HL-60/S4 treated with phorbol 12-myristate 13-acetate at 8.2 ng/mL for 4 days and 3 days (cell line): ENCODE results near the gene GALM.
"Not testable (repeated sequence)": the region's sequence is repeated elsewhere in the genome, so short reads cannot be mapped to it uniquely, and the experiment has no call there.

Experiments
- in situ Hi-C: fragments of 300-500 bp; cut with MboI; formaldehyde crosslinking; loops from 2 replicates; pipeline ENCODE4 v1.15.0; 2022; ENCODE audit warnings: low sequenced_read_pairs

GALM gene

DNA sequence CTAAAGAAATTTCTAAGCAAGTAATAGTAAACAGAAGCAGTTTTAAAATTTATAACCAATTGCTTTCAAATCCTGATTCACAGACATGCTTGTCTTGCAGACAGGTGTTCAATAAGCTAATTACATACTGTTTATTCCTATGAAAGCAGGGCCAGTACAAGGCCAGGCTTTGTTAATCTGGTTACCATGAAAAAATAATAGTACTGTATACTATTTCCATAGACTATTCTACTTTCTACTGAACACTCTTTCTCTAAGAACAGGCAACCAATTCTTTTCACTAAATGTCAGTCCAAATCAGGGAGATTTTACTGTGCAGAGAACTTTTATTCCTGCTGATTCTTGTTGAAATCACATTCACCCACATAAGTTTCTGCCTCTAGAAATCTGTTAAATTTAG lies 88.1 kb downstream of the GALM start:
- in situ Hi-C loops: no loop called here

DNA sequence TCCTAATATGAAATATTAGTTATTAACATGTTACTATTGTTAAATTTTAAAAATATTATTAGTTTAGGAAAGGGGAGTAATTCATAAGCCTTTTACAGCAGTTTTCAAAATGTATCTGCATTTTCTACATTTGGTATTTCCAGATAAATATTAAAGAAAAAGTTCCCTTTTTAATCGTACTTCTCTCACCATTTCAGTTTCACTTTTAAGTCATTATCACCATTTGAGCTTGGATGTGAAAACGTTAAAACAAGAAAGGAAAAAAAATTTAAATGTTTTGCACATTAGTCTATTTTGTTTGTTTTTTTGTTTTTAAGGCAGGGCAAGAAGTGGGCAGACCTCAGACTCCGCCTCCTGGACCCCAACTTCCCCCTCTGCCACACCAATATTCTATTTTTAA lies 88.6 kb downstream of the GALM start:
- in situ Hi-C loops: no loop called here

DNA sequence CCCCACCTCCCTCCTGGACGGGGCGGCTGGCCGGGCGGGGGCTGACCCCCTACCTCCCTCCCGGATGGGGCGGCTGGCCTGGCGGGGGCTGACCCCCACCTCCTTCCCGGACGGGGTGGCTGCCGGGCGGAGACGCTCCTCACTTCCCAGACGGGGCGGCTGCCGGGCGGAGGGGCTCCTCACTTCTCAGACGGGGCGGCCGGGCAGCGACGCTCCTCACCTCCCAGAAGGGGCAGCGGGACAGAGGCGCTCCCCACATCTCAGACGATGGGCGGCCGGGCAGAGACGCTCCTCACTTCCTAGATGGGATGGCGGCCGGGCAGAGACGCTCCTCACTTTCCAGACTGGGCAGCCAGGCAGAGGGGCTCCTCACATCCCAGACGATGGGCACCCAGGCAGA lies 90.0 kb downstream of the GALM start:
- in situ Hi-C loops: not testable (repeated sequence)

DNA sequence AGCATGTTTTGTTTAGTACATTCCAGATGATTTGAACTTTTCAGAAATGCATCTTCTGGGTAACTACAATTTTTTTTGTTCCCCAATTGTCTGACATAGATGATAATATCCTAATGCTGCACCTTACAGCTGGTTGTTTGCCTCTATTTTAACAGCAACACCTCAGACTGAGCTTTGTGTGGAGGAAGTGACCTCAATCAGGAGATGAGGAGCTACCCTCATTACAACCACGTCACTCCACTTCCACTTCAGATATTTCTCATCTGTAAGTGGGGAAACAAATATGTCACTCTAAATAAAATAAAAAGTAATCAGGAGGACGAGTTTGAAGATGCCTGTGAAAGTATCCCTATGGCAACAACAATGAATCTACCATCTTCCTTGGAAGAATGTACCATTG lies 97.3 kb downstream of the GALM start:
- in situ Hi-C loops: no loop called here

DNA sequence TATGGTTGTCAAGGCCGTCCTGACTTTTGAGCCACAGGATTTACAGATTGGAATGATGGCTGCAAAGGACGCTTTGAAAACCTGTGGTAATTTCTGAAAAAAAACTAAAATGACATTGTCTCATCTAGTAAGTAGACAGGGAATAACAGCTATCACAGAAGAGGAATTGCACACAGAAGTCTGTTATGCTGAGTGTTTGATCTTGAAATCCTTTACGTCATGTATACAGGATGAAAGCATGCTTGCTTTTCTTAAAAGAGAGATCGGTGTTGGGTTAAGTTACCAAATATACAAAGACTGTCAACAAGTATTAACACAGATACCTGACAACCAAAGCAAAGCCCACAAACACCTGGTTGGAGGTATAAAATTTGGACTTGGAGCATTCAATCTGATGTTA lies 97.8 kb downstream of the GALM start:
- in situ Hi-C loops: no loop called here

DNA sequence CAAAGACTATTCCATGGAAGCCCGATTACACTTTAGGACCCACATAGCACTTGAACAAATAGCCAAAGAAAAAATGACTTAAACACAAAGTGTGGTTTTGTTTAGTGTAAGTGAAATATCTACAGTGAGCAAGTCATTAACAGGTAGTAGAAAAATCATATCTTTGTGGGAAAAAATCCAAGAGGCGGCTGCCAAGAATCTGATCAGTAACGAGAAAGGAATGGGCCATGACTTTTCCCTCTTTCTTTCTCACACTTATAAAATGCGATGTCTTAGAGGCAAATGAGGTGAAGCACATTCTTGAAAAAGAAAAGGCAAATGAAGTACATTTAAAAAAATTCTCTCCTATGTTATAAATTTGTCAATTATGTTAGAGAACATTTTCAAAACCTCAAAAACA lies 99.2 kb downstream of the GALM start:
- in situ Hi-C loops: no loop called here

DNA sequence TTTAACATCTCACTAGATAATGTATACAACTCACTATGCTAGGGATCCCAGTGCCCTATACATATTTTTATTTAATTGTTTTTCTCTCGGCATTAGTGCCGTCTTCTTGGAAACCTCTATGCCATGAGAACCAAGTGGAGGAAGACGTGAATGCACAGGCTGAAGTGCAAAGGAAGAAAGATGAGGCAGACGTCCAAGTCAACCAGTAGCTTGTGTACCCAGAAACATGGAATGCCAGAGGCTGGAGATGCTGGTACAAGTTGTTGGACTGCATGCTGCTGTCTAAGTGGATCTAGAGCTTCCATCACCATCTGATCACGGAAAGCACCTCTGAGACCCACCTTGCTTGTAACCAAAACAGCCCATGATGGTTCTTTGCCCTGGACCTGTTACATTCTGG lies 99.6 kb downstream of the GALM start:
- in situ Hi-C loops: no loop called here

DNA sequence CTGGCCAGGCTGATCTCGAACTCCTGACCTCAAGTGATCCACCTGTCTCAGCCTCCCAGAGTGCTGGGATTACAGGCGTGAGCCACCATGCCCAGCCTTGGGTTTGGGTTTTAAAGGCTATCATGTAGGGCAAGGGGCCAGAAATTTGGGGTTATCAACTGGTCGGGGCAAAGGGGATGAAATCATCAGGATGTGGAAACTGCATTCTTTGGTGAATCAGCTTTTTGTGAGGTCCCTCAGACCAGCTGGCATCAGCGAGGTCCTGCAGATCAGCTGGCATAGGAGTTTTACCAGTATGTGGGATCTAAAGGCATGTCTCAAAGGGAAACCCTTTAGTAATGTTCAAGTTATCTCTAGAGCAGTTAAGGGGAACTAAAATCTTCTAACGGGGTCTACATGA lies 105.7 kb downstream of the GALM start:
- in situ Hi-C loops: no loop called here

DNA sequence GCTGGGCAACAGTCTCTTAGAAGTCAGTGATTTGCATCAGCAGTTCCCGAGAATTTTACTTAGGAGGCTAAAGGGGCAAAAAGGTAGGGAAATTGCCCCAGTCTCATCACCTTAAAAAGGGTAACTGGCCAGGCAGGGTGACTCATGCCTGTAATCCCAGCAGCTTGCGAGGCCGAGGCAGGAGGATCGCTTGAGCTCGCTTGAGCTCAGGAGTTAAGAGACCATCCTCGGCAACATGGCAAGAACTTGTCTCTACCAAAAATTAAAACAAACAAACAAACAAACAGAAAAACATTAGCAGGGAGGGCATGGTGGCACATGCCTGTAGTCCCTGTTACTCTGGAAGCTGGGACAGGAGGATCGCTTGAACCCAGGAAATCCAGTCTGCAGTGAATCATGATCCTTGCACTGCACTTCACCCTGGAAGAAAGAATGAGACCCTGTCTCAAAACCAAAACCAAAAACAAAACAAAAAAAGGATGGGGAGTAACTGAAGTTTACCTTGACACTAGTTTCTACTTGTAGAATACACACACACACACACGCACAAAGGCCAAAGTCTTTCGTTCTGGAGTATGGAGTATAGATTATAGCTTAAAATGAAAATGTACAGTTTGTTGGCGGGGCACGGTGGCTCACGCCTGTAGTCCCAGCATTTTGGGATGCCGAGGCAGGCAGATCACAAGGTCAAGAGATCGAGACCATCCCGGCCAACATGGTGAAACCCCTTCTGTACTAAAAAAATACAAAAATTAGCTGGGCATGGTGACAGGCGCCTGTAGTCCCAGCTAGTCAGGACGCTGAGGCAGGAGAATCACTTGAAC lies 109.4 kb downstream of the GALM start:
- in situ Hi-C loops: no loop called here

DNA sequence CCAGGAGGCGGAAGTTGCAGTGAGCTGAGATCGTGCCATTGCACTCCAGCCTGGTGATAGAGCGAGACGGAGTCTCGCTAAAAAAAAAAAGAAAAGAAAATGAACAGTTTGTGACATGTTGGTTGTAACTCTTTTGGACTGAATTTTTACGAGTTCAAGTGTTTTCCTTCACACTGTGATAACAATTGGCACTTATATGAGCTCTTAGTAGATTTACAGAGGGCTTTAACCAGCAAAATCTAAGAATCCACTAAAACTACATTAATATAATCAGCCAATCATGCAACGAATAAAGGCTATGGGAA lies 110.0 kb downstream of the GALM start:
- in situ Hi-C loops: no loop called here

DNA sequence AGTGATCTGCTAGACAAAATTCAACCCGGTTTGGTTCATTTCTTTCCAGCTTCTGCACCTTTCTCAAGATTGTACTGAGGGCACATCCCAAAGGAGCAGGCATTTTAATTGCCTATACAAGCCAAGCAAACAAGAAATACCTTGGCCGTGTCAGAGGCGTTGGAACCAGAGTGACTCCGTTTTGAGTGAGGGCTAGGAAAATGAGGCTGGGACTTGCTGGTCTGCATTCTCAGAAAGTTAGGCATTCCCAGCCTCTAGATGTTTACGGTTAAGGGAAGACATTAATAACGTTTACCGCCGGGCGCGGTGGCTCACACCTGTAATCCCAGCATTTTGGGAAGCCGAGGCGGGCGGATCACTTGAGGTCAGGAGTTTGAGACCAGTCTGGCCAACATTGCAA lies 110.6 kb downstream of the GALM start:
- in situ Hi-C loops: no loop called here

DNA sequence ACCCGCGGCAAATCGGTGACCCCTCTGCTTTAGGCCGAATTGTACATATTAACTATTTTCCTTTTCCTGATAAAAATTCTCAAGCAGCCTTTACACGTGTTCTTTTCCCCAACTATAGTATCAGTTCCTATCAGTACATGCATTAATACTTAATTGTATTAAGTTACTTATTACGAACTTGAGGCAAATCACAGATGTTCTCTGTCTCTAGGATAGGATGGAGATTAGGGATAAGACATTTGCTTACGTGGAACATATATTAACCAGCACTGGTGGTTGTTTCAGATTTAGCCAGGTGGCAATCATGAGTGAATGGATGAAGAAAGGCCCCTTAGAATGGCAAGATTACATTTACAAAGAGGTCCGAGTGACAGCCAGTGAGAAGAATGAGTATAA lies 112.8 kb downstream of the GALM start:
- in situ Hi-C loops: no loop called here

DNA sequence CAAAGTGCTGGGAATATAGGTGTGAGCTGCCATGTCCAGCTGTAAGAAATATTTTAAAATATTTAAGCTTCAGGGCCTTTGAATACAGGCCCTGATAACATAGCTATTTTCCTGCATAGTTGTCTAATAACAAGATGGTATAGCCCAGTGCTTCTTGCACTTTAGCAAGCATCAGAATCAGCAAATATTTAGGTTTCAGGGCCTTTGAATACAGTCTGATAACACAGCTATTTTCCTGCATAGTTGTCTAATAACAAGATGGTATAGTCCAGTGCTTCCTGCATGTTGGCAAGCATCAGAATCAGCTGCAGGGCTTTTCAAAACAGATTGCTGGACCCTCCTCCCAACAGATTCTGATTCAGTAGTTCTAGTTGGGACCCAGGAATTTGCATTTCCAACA lies 117.7 kb downstream of the GALM start:
- in situ Hi-C loops: no loop called here
